ENCODE results near the gene GALNS.
A peak's percentile ranks its signal among the peaks of the same experiment; 100 is the strongest.
"Not testable (repeated sequence)": the region's sequence is repeated elsewhere in the genome, so short reads cannot be mapped to it uniquely, and the experiment has no call there.

GALNS gene

GRCh38 chr16:88772871-88773811 is 83.6 kb downstream of the GALNS start:
- Histone ChIP-seq H3K4me1 (ENCODE audit: control insufficient read depth, insufficient read depth, low read length, unreplicated experiment) (peaks cover 65% of the 10 kb centered on the region), H2AFZ (ENCODE audit: low read length, unreplicated experiment) (no peak overlapping the region), H3K36me3 (ENCODE audit: insufficient read depth, low read length) (no peaks in the 10 kb centered on the region), H3K4me3 (ENCODE audit: low read depth, low read length) (peak overlapping the region; percentile 58), H3K79me2 (ENCODE audit: control insufficient read depth, insufficient read depth, low read length, unreplicated experiment) (peaks cover 96% of the 10 kb centered on the region), H3K27me3 (ENCODE audit: insufficient read depth, low read length) (no peaks in the 10 kb centered on the region), H3K27ac (ENCODE audit: low read depth, low read length) (peak overlapping the region; percentile 78)

DNA sequence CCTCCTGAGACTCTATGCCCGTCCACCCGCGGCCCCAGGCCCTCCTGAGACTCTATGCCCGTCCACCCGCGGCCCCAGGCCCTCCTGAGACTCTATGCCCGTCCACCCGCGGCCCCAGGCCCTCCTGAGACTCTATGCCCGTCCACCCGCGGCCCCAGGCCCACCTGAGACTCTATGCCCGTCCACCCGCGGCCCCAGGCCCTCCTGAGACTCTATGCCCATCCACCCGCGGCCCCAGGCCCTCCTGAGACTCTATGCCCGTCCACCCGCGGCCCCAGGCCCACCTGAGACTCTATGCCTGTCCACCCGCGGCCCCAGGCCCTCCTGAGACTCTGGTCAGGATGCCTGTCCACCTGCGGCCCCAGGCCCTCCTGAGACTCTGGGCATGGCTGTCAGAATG is 85.0 kb downstream of the GALNS start:
- H2AFZ ChIP-seq (ENCODE audit: low read length, unreplicated experiment); H3K27me3 ChIP-seq (ENCODE audit: insufficient read depth, low read length); H3K36me3 ChIP-seq (ENCODE audit: insufficient read depth, low read length); H3K4me3 ChIP-seq (ENCODE audit: low read depth, low read length); H3K27ac ChIP-seq (ENCODE audit: low read depth, low read length): not testable (repeated sequence)
- peaks cover 96% of the 10 kb centered on the region for H3K79me2 ChIP-seq (ENCODE audit: control insufficient read depth, insufficient read depth, low read length, unreplicated experiment)
- peaks cover 76% of the 10 kb centered on the region for H3K4me1 ChIP-seq (ENCODE audit: control insufficient read depth, insufficient read depth, low read length, unreplicated experiment)

- Histone ChIP-seq H3K27ac (ENCODE audit: low read depth, low read length) (no peak overlapping the region), H3K79me2 (ENCODE audit: control insufficient read depth, insufficient read depth, low read length, unreplicated experiment) (peaks cover 96% of the 10 kb centered on the region), H2AFZ (ENCODE audit: low read length, unreplicated experiment) (no peak overlapping the region), H3K36me3 (ENCODE audit: insufficient read depth, low read length) (no peaks in the 10 kb centered on the region), H3K4me3 (ENCODE audit: low read depth, low read length) (no peak overlapping the region), H3K27me3 (ENCODE audit: insufficient read depth, low read length) (no peaks in the 10 kb centered on the region), H3K4me1 (ENCODE audit: control insufficient read depth, insufficient read depth, low read length, unreplicated experiment) (peaks cover 76% of the 10 kb centered on the region)
These were observed 85.4 kb downstream of the GALNS start for GRCh38 chr16:88771294-88771772.

GRCh38 chr16:88770461-88771293 is 86.1 kb downstream of the GALNS start:
- Histone ChIP-seq H3K36me3 (ENCODE audit: insufficient read depth, low read length) (no peaks in the 10 kb centered on the region), H3K27me3 (ENCODE audit: insufficient read depth, low read length) (no peaks in the 10 kb centered on the region), H3K79me2 (ENCODE audit: control insufficient read depth, insufficient read depth, low read length, unreplicated experiment) (peaks cover 96% of the 10 kb centered on the region), H3K4me3 (ENCODE audit: low read depth, low read length) (no peak overlapping the region), H2AFZ (ENCODE audit: low read length, unreplicated experiment) (no peak overlapping the region), H3K27ac (ENCODE audit: low read depth, low read length) (no peak overlapping the region), H3K4me1 (ENCODE audit: control insufficient read depth, insufficient read depth, low read length, unreplicated experiment) (peaks cover 76% of the 10 kb centered on the region)

DNA sequence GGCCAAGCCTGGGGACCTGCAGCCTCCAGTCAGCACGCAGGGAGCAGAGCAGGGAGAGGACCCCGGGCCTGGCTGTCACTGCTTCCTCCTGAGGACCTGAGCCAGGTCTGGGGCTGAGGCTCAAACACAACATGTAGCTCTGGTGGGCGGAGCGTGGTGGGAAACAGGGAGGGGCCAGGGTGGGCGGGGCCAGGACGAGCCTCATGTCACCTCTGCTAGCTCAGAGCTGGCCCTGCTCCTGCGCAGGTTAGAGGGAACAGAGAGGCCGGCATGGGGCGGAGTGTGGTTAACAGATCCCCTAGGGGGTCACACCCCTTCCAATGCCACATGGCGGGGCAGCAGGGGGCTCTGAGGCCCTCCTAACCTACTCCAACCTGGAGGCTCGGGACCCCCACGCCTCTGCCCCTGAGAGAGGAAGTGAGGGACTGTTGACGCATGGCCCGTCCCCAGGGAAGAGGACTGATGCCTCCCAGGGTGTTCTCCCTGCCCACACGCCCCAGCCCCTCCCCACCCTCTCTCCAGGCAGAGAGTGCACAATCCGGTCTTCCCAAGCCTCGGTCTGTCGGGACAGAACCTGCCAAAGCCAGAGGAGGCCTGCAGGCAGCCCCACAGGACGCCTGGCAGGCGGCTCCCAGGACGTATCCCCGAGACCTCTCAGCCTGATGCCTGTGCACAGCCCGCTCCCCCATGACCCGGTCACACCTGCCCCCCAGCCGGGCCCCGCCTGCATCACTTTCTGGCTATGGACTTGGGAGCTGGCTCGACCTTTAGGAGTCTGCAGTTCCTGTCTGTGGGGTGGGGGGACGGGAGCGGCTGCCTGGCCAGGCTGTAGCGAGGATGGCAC is 86.9 kb downstream of the GALNS start:
- H3K79me2 ChIP-seq (ENCODE audit: control insufficient read depth, insufficient read depth, low read length, unreplicated experiment) = peaks cover 94% of the 10 kb centered on the region
- H3K27me3 ChIP-seq (ENCODE audit: insufficient read depth, low read length) = no peaks in the 10 kb centered on the region
- H2AFZ ChIP-seq (ENCODE audit: low read length, unreplicated experiment) = no peak overlapping the region
- no peak overlapping the region for H3K27ac ChIP-seq (ENCODE audit: low read depth, low read length)
- H3K4me3 ChIP-seq (ENCODE audit: low read depth, low read length) = no peak overlapping the region
- H3K4me1 ChIP-seq (ENCODE audit: control insufficient read depth, insufficient read depth, low read length, unreplicated experiment) = peaks cover 74% of the 10 kb centered on the region
- H3K36me3 ChIP-seq (ENCODE audit: insufficient read depth, low read length) = no peaks in the 10 kb centered on the region

- Histone ChIP-seq H3K4me3 (ENCODE audit: low read depth, low read length) (peak overlapping the region; percentile 34), H3K4me1 (ENCODE audit: control insufficient read depth, insufficient read depth, low read length, unreplicated experiment) (peaks cover 58% of the 10 kb centered on the region), H3K27ac (ENCODE audit: low read depth, low read length) (peak overlapping the region; percentile 33), H2AFZ (ENCODE audit: low read length, unreplicated experiment) (no peak overlapping the region), H3K27me3 (ENCODE audit: insufficient read depth, low read length) (no peaks in the 10 kb centered on the region), H3K79me2 (ENCODE audit: control insufficient read depth, insufficient read depth, low read length, unreplicated experiment) (peaks cover 93% of the 10 kb centered on the region), H3K36me3 (ENCODE audit: insufficient read depth, low read length) (no peaks in the 10 kb centered on the region)
These were observed 88.5 kb downstream of the GALNS start for GRCh38 chr16:88768071-88768783.

DNA sequence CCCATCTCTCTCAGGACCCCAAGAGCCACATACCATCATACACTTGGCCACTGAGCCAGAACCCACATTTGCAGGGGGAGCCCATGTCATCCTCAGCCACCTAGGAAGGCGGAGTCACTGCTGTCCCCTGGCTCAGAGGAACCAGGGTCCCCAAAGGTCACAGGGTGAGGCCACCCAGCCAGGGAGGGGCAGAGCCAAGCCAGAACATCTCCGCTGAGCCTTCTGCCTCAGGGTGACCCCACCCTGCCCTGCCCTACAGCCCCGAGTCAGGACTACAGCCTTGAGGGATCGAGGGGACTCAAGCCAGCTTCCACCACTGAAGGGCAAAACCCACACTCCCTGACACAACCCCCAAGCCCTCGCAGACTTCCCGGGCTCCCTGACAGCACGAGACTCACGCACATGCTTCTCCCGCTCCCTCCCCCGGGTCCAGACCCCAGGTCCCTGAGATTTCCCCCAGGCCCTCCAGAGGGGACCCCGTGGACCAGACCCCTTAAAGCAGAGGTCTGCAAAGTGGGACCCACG is 89.1 kb downstream of the GALNS start:
- Histone ChIP-seq H3K4me3 (ENCODE audit: low read depth, low read length) (no peak overlapping the region), H3K27ac (ENCODE audit: low read depth, low read length) (peak overlapping the region; percentile 31; the same call in 1 of the 2 replicates)

GRCh38 chr16:88766975-88767374 is 89.8 kb downstream of the GALNS start:
- Histone ChIP-seq H3K4me3 (ENCODE audit: low read depth, low read length) (no peak overlapping the region), H3K79me2 (ENCODE audit: control insufficient read depth, insufficient read depth, low read length, unreplicated experiment) (peaks cover 93% of the 10 kb centered on the region), H3K4me1 (ENCODE audit: control insufficient read depth, insufficient read depth, low read length, unreplicated experiment) (peaks cover 46% of the 10 kb centered on the region), H2AFZ (ENCODE audit: low read length, unreplicated experiment) (no peak overlapping the region), H3K36me3 (ENCODE audit: insufficient read depth, low read length) (no peaks in the 10 kb centered on the region), H3K27ac (ENCODE audit: low read depth, low read length) (no peak overlapping the region), H3K27me3 (ENCODE audit: insufficient read depth, low read length) (no peaks in the 10 kb centered on the region)

More for the DNA sequence above, 89.1 kb downstream of the GALNS start:
- Histone ChIP-seq H3K4me1 (ENCODE audit: control insufficient read depth, insufficient read depth, low read length, unreplicated experiment) (peaks cover 52% of the 10 kb centered on the region), H3K36me3 (ENCODE audit: insufficient read depth, low read length) (no peaks in the 10 kb centered on the region), H3K27me3 (ENCODE audit: insufficient read depth, low read length) (no peaks in the 10 kb centered on the region), H3K79me2 (ENCODE audit: control insufficient read depth, insufficient read depth, low read length, unreplicated experiment) (peaks cover 93% of the 10 kb centered on the region), H2AFZ (ENCODE audit: low read length, unreplicated experiment) (no peak overlapping the region)

DNA sequence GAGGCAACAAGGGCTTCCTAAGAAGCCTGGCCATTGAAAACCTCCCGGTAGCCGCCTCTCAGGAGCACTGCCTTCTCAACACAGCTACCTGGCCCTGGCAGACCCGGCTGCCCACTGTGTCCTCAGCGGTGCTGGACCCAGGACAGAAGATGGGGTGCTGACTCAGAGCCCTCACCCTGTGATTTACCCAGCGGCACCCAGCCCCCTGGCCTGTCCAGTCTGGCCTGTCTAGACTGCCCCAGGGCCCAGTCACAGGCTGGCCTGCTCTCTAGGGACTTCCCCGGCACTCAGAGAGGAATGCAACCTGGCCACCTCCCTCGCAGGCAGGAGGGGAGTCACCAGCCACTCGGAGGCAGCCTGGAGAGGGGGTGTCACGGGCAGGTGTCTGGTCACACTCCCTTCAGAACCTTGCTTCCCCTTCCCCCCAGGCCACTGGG is 91.8 kb downstream of the GALNS start:
- Histone ChIP-seq H3K79me2 (ENCODE audit: control insufficient read depth, insufficient read depth, low read length, unreplicated experiment) (peaks cover 94% of the 10 kb centered on the region), H2AFZ (ENCODE audit: low read length, unreplicated experiment) (no peak overlapping the region), H3K36me3 (ENCODE audit: insufficient read depth, low read length) (no peaks in the 10 kb centered on the region), H3K27ac (ENCODE audit: low read depth, low read length) (no peak overlapping the region), H3K4me1 (ENCODE audit: control insufficient read depth, insufficient read depth, low read length, unreplicated experiment) (peaks cover 29% of the 10 kb centered on the region), H3K4me3 (ENCODE audit: low read depth, low read length) (no peak overlapping the region), H3K27me3 (ENCODE audit: insufficient read depth, low read length) (no peaks in the 10 kb centered on the region)

Measured in ACC112 (cell line).